Stimulated activated CD4-positive, alpha-beta T cell treated with anti-CD3 and anti-CD28 coated beads, Interleukin-12 subunit alpha, Interleukin-12 subunit beta, amount 100 ng/mL, for 48 hours (primary cell): Measurements from ENCODE around the gene CALB2.
A peak's percentile ranks its signal among the peaks of the same experiment; 100 is the strongest.

Experiments used
- DNase-seq, 3 donors: peaks; one replicate each; pipeline ENCODE4 v3.0.0-alpha.2; 2020; ENCODE audit warnings: low read depth in 2 of 3, low spot score in 1 of 3

CALB2 gene

DNA sequence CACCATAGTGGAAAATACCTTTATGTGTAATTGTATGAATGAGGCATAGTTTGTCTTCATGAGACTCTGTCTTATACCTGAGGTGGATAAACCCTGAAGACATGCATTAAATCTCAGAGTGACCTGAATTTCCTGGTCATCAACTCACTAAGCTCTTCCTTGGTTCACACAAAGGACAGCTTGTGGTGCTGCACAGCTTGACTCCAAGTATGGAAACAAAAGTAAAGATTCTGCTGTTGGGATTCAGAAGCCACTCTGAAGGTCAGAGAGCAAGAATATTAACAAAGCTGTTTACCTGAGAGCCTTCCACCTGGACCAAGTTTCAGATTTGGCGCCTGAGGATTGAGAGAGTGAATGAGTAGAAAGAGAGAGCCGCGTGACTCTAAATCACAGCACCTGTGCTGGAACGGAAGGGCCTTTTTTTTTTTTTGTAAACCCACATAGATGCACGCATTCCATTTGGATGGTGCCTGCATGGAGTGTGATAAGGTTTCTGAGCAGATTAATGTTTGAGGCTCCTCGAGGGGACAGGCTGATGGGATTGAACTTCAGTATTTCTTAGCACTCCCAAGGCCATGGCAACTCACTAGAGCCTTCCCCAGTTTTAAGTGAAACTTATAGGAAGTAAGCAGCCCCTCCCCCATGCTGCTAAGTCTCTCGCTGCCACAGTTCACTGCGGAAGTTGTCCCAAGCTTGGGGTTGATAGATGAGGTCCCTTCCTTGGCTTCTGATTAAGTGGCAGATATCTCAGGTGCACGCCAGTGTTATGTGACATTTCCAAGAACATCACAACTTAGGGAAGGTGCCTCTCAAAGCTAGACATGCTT, 28.7 kb downstream of the CALB2 start:
- no peak for DNase-seq

DNA sequence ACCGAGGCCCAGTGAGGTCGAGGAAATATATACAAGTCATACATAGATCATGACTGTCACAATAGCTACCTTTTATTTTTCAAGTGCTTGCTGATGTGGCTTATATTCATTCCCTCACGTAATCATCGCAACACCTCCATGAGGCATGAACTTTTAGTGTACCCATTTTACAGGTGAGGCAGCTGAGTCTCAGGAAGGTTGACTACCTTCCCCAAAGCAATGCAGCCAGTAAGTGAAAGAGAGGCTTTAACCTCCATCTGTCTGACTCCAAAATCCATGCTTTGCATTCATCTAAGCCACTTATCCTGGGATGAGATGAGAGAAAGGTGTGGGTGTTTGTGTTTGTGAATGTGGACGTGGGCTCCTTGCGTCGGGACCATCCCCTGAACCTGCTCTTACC, 30.8 kb downstream of the CALB2 start:
- no peak for DNase-seq

DNA sequence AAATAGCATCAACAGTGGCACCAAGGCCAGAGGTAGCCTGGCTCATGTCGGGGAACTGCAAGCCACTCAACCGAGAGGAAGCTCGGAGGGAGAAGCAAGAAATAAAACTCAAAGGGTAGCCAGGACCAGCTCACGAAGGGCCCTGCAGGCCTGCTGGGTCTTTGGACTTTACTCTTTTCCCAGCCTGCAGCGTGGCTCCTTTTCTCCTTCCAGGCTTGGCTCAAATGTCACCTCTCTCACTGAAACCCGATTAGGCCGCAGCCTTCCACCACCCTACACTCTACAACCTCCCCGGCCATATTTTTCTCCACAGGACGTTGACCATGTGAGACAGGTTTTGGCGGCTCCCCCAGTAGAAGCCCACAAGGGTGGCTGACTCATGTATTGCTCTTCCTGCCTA, 38.1 kb downstream of the CALB2 start:
- no peak for DNase-seq

DNA sequence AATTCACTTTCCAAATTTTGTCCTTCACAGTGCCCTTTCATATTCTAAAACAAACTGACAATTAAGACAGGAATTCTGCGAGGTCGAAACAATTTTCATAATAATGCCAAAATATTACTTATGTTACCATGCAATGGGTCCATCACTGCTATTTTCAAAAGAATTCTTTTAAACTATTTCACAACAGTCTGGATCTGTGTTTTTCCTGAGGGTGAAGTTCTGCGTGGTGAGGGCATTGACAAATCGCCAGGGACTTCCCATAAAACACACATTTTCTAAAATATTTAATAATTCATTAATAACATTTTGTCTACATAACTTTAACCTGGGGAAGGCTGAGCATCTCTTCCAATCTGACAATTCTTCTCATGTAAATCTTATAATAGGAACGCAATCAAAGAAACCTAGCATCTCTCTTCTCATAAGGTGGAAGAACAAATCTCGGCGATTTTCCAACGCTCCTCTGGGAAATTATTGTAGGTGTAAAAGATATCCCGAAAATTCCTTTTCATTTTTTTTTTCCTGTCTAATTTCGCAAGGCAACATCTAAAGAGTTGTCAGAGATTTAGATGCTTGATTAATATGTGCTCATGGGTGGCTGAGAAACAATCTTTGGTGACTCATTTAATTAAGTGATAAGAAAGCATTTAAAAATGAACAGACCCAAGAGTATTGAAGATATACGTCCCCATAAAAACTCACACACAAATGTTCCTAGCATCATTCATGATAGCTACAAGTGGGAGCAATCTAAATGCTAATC, 41.5 kb downstream of the CALB2 start:
- no peak for DNase-seq

DNA sequence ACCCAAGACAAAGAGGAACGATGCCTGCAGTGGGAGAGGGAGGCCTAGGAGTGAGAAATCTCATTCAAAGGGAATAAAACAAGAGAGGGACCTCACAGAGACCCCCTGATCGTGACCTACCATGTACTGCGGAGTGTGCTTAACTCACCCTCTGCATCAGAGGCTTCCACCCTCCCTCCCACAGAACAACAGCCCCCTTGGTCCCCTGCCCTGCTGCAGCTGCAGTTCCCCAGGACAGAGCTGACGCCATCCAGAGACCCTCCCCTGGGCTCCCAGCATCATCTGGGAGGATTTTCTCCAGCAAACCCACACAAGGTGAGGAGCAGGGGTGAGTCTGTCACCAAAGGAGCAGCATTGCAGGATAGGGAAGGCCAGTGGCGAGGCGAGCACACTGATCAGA, 43.5 kb downstream of the CALB2 start:
- no peak for DNase-seq

DNA sequence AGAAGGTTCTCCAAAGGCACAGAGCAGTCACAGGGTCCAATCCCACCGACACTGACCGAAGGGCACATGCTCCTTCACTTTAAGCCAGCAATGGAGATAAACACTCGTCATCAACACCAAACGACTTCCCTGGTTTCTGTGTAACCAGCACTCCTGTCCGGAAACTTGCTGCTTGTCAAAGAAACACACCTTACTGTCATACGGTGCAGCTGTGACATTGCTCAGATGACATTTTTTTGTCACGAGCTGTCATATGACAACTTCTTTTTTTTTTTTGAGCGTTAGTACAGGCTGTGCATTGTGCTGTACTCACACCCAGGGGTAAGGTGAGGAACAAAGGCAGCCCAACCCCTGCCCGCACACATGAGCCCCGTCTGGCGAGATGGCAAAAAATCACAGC, 44.2 kb downstream of the CALB2 start:
- no peak for DNase-seq

DNA sequence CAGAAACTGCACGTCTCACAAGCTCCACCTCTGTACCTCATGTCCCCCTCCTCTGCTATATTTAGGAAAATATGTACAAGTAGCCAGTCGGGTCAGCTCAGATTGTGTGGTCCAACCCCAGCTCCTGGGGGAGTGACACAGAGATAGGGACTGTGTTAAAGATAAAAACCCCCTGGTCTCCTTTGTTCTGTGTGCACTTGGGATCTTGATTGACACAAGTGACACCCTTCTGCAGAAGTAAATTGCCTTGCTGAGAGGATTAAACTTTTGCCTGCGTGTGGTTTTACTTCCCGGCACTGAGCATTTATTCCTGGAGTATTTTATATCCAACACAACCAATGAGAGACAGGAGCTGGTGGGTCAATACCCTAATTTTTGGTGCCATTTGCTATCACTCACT, 45.8 kb downstream of the CALB2 start:
- no peak for DNase-seq

DNA sequence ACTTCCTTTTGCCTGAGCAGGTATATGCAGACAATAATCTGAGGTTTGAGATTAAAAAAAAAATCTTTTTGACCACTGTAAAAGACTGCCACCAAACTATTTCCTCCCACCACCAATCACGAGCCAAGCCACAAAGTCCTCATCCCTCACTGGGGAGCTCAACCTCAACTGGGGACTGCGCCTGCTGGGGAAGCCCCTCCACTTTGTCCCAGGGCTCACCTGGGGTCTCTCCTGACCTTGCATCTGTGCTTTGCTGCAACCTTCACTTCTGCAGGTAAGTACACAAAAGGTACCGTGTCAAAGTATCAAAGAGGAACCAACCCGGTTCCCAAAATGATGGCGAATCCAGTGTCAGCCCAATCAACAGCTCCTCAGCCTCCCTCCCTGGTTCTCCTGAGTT, 47.8 kb downstream of the CALB2 start:
- no peak for DNase-seq

DNA sequence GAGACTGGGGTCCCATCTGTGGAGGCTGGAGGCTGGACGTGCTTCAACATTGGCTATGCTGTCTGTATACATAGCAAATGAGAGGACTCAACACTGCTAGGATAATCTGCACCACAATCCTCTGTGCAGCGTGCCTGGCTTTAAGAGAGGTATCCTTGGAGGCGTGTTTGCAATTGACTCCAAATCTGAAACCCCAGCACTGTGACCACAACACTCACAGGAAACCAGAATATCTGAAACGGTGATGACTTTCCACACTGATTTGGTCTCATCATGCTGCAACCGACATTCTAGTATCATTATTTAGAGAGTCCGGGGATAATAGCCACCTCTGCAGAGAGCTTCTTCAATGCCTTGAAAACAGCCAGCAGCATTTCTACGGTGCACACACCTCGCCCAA, 48.2 kb downstream of the CALB2 start:
- DNase-seq = no peak

DNA sequence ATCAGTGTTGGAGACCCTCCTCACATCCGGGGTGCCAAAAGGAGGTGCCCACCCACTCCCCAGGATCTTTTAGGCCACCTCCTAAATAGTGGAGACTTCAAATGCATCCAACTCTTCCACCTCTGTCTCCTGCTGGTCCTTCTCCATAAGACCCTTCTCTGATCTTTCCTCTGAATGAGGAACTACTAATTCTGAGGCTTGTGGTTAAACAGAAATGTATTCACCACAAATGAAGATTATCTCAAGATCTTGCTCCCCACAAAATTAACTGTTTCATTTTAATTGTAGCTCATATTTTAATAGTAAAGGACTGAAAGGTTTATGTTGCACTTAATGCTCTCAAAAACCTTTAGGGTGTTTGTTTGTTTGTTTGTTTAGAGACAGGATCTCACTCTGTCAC, 49.2 kb downstream of the CALB2 start:
- DNase-seq = no peak

DNA sequence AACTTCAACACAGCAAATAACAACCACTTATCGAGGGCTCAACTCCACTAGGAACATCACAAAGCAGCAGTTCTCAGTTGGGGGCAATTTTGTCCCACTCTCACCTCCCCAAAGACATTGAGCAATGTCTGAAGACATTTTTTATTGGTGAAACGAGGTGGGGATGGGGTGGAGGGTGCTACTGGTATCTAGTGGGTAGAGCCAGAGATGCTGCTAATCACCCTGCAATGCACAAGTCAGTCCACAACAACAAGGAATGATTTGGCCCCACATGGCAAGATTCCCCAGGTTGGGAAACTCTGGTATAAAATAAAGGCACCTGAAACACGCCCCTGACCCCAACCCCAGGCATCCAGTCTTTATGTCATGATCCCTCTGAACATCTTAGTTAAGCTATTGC, 50.0 kb downstream of the CALB2 start:
- no peak for DNase-seq

DNA sequence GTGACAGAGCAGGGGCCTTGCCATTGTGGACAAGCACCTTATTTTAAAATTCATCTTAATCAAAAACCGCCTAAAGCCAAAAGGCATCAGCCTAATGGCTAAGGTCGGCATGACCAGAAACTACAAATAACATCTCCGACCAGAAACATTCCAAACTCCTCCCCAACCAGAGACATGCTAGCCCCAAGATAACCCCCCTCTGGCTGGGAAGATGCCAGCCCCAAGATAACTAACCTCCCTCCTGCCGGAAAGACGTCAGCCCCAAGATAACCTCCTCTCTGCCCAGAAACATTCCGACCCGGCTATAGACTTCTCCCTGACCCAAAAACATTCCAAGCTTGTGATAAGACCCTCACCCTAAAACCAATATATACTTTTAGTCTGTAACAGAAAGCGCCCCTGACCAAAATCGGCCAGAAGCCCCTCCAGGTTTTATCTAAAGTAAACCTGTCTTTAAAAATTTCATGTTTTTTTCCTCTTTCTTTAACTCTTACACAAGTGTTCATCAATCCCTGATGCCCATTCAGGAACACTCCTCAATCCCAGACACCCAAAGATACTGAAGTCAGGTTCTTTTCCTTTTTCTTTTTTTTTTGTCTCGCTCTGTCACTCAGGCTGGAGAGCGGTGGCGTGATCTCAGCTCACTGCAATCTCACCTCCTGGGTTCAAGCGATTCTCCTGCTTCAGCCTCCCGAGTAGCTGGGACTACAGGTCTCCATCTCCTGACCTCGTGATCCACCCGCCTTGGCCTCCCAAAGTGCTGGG, 50.7 kb downstream of the CALB2 start:
- no peak for DNase-seq

DNA sequence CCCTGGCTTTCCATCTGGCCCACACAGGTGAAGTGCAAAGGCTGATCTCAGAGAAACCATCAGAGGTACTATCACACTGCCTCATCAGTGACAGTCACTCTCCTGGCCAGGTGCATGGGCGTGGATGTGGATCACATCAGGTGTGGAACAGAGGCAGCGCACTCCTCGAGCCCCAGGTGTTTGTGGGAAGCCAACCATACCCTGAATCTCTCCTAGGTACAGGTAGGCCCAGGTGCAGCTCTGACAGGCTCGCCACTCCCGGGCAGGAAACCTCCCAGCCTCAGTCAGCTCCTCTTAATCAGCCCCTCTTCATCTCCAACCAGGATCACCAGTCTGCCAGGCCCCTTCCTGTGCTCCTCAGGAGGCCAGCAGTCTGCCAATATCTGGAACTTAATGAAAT, 51.6 kb downstream of the CALB2 start:
- no peak for DNase-seq

DNA sequence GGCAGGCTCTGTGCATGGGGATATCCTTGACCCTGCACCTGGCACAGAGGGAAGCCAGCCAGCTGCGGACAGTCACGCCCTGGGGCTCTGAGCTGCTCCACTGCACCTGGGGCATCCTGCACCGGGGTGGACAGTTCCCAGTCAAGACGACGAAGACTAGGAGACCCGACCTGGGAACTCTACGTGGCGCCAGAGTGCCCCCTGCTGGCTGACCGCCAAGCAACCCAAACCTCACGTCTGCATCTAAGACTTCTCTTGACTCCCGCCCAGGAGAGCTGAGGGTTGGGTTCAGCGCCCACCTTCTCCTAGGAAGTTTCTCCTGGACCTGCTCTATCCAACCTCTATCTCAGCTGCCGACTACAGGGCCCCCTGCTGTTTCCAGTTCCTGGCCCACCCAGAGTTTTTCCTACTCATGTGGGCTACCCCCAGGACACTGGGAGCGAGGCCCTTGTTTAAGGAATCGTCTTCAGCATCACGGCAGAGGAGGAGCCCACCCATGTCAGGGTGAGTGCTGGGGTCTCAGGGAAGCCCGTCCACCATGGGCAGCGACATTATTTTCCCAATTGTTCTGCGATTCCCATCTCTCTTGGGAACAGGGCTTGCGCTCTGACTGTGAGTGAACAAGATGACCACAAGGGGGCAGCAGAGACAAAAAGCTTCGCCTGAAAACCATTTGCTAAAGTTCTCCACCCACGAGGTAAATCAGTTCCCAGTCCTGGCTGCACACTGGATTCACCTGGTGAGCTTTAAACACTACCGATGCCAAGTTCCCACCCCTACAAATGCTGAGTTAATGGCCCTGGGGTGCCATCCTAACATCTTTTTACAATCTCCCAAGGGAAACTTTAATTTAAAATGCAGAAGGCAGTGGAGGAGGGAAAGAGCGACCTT, 54.0 kb downstream of the CALB2 start:
- DNase-seq = peak; percentile 36 to 72 (median 45)

DNA sequence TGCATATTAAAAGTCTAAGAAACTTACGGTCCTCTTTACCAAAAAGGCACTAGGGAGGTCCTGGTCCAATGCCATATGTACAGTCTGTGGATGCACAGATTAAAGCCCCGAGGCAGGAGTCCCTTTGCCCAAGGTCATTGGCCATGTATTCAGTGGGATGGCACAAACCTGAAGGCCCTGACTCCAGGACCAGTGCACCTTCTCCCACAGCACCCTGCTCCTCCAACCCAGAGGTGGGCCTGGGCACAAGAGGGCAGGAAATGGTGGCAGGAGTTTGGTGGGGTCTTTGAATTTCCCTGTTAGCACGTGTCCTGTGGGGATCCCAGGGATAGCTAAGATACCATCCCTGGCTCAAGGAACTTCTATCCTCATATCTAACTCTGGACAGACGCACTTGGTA, 54.8 kb downstream of the CALB2 start:
- DNase-seq = no peak

DNA sequence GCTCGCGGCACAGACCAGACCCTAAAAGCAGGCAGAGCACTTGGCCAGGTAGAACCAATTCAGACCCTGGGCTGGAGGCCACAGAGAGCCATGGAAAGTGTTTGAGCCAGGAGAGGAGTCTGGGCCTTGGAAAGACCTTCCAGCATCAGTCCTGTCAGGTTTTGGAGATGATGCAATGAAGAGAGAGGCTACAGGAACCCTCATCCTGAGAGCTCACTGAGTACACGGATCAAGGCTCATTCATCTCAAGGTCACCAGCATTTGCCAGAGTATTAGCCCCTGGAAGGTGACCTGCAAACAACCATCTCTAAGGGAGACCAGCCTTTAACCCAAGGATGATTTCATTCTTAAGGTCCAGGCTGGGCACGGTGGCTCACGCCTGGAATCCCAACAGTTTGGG, 55.5 kb downstream of the CALB2 start:
- no peak for DNase-seq

DNA sequence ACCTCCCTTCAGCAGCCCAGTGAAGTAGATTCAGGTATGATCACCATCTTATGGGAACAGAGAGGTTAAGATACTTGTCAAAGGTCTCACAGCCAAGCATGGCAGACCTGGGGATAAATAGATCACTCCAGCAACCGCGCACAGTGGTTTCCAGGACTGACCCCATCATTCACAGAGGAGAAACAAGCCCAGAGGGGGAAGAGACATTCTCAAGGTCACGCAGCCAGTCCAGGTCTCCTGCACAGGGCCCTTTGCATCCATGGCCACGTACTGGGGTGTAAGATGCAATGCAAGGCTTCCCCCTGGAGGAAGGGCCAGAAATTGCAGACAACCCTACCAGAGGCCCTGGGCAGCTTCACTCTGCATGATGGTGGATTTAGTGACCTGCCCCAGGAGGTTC, 63.4 kb downstream of the CALB2 start:
- peak in 1 of 3 donors; percentile 20 for DNase-seq

DNA sequence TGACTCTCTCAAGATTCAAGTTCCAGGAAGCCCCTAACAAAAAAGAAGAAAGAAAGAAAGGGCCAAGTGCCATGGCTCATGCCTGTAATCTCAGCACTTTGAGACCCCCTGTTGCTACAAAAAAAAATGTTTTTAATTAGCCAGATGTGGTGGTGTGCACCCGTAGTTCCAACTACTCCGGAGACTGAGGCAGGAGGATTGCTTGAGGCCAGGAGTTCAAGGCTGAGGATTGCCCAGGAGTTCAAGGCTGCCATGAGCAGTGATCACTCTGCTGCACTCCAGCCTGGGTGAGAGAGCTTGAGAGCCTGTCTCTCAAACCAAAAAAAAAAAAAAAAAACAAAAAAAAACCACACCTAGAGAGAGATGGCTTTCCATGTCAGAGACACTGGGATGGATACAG, 64.5 kb downstream of the CALB2 start:
- DNase-seq = no peak

DNA sequence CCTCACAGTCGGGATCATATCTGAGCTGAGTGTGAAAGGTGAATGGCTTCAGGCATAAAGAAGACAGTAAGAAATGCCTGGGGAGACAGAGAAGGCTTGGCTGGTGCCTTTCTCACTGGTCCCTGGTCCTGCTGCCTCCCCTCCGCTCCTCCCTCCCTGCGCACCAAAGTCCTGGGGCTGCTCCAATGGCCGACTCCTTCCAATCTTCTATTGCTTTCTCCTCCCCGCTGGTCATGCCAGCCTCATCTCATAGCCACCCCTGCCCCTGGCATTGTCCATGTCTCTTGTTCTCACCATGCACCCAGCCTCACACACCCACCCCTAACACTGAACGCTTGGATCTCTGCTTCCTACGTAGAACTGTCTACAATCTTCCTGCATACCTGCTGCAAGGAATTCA, 65.3 kb downstream of the CALB2 start:
- DNase-seq = no peak

DNA sequence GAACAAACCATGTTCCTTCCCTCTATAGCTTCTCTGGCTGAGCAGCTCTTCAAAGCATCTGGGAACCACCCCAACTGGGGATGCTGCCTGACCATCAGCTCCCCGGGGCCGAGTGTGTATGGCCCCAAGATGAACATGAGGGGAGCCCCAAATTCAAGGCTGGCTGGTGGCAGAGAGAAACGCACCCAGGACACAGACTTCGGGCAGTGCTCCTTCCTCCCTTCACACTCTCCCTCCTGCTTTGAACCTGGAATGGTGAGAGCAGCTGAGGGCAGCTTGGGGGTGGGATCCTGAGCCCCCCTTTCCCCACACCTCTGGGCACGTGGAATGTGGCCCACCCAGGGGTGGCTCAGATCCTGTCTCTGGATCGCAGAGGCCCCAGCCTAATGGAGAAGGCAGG, 66.1 kb downstream of the CALB2 start:
- no peak for DNase-seq

DNA sequence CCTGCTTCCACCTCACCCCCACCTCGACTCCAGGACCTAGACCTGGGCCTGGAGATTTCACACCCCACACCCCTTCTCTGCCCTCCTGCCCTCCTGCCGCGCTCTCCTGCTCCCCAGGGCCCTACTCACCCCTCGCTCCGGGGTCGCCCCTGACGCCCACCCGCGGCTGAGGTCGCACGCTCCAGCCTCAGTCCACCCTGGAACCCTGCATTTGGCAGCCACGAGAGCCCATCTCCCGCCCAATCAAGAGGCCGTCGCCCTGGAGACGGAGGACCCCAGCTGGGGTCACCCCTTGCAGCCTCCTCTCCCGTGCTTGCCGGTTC, 67.2 kb downstream of the CALB2 start:
- DNase-seq = no peak
